ENCODE data around the gene ANLN. TPM values are rescaled to one million over a fixed set of nuclear protein-coding genes. Genes with fewer than 3 reads are reported as not detected.
"Not testable (repeated sequence)": the region's sequence is repeated elsewhere in the genome, so short reads cannot be mapped to it uniquely, and the experiment has no call there.

The ANLN gene
- total and polyA plus RNA-seq, 2 donors: 3.1 to 28.8 TPM

GRCh38 chr7:36478745-36479144 lies 89.1 kb downstream of the ANLN start:
- no peaks in the 10 kb centered on the region for H3K27me3 ChIP-seq (ENCODE audit: control insufficient read depth in 2 of 2, insufficient read depth in 1 of 2, low read length in 1 of 2)
- no peaks in the 10 kb centered on the region for H3K9me3 ChIP-seq (ENCODE audit: control insufficient read depth in 2 of 2, insufficient read depth in 1 of 2, low read length in 1 of 2)
- H3K27ac ChIP-seq (ENCODE audit: low read depth in 1 of 2, low read length in 1 of 2): no peak overlapping the region
- no peaks in the 10 kb centered on the region for H3K36me3 ChIP-seq (ENCODE audit: control insufficient read depth in 2 of 2, insufficient read depth in 2 of 2, low read length in 1 of 2)
- H3K4me3 ChIP-seq (ENCODE audit: low read length in 2 of 2): no peak overlapping the region
- no peaks in the 10 kb centered on the region for H3K4me1 ChIP-seq (ENCODE audit: control insufficient read depth in 2 of 2, insufficient read depth in 2 of 2, low read length in 2 of 2)
- DNase-seq (ENCODE audit: low read depth in 6 of 9, low spot score in 9 of 9): no peak
- WGBS: 96% methylated on average over 2 of the region's 2 CpGs

- DNase-seq (ENCODE audit: low read depth in 6 of 9, low spot score in 9 of 9); H3K27me3 ChIP-seq (ENCODE audit: control insufficient read depth in 2 of 2, insufficient read depth in 1 of 2, low read length in 1 of 2); H3K4me1 ChIP-seq (ENCODE audit: control insufficient read depth in 2 of 2, insufficient read depth in 2 of 2, low read length in 2 of 2); H3K9me3 ChIP-seq (ENCODE audit: control insufficient read depth in 2 of 2, insufficient read depth in 1 of 2, low read length in 1 of 2); H3K36me3 ChIP-seq (ENCODE audit: control insufficient read depth in 2 of 2, insufficient read depth in 2 of 2, low read length in 1 of 2); H3K27ac ChIP-seq (ENCODE audit: low read depth in 1 of 2, low read length in 1 of 2); H3K4me3 ChIP-seq (ENCODE audit: low read length in 2 of 2): not testable (repeated sequence)
- 96% methylated on average over 4 of the region's 4 CpGs for WGBS
Measured at GRCh38 chr7:36483853-36484252, 94.2 kb downstream of the ANLN start.

GRCh38 chr7:36484265-36484664 lies 94.6 kb downstream of the ANLN start:
- no peaks in the 10 kb centered on the region for H3K36me3 ChIP-seq (ENCODE audit: control insufficient read depth in 2 of 2, insufficient read depth in 2 of 2, low read length in 1 of 2)
- H3K9me3 ChIP-seq (ENCODE audit: control insufficient read depth in 2 of 2, insufficient read depth in 1 of 2, low read length in 1 of 2): no peaks in the 10 kb centered on the region
- H3K4me3 ChIP-seq (ENCODE audit: low read length in 2 of 2): no peak overlapping the region
- 93% methylated on average over 8 of the region's 8 CpGs for WGBS
- H3K27me3 ChIP-seq (ENCODE audit: control insufficient read depth in 2 of 2, insufficient read depth in 1 of 2, low read length in 1 of 2): no peaks in the 10 kb centered on the region
- H3K27ac ChIP-seq (ENCODE audit: low read depth in 1 of 2, low read length in 1 of 2): no peak overlapping the region
- no peaks in the 10 kb centered on the region for H3K4me1 ChIP-seq (ENCODE audit: control insufficient read depth in 2 of 2, insufficient read depth in 2 of 2, low read length in 2 of 2)
- no peak for DNase-seq (ENCODE audit: low read depth in 6 of 9, low spot score in 9 of 9)

- Histone ChIP-seq H3K36me3 (ENCODE audit: control insufficient read depth in 2 of 2, insufficient read depth in 2 of 2, low read length in 1 of 2) (no peaks in the 10 kb centered on the region), H3K27me3 (ENCODE audit: control insufficient read depth in 2 of 2, insufficient read depth in 1 of 2, low read length in 1 of 2) (no peaks in the 10 kb centered on the region), H3K9me3 (ENCODE audit: control insufficient read depth in 2 of 2, insufficient read depth in 1 of 2, low read length in 1 of 2) (no peaks in the 10 kb centered on the region), H3K4me3 (ENCODE audit: low read length in 2 of 2) (no peak overlapping the region), H3K27ac (ENCODE audit: low read depth in 1 of 2, low read length in 1 of 2) (no peak overlapping the region), H3K4me1 (ENCODE audit: control insufficient read depth in 2 of 2, insufficient read depth in 2 of 2, low read length in 2 of 2) (no peaks in the 10 kb centered on the region)
- DNase-seq (ENCODE audit: low read depth in 6 of 9, low spot score in 9 of 9): no peak
- 95% methylated on average over 4 of the region's 4 CpGs for WGBS
Measured at GRCh38 chr7:36486336-36486735, 96.7 kb downstream of the ANLN start.

- H3K9me3 ChIP-seq (ENCODE audit: control insufficient read depth in 2 of 2, insufficient read depth in 1 of 2, low read length in 1 of 2): no peaks in the 10 kb centered on the region
- no peak overlapping the region for H3K4me3 ChIP-seq (ENCODE audit: low read length in 2 of 2)
- no peaks in the 10 kb centered on the region for H3K36me3 ChIP-seq (ENCODE audit: control insufficient read depth in 2 of 2, insufficient read depth in 2 of 2, low read length in 1 of 2)
- peak; percentile 18 to 73 (median 34) for DNase-seq (ENCODE audit: low read depth in 6 of 9, low spot score in 9 of 9)
- no peak overlapping the region for H3K27ac ChIP-seq (ENCODE audit: low read depth in 1 of 2, low read length in 1 of 2)
- no peaks in the 10 kb centered on the region for H3K27me3 ChIP-seq (ENCODE audit: control insufficient read depth in 2 of 2, insufficient read depth in 1 of 2, low read length in 1 of 2)
- WGBS: 43% methylated on average over 4 of the region's 4 CpGs
- H3K4me1 ChIP-seq (ENCODE audit: control insufficient read depth in 2 of 2, insufficient read depth in 2 of 2, low read length in 2 of 2): no peaks in the 10 kb centered on the region
Measured at GRCh38 chr7:36487756-36488336, 98.2 kb downstream of the ANLN start.

GRCh38 chr7:36488672-36489071 lies 99.0 kb downstream of the ANLN start:
- not testable (repeated sequence) for H3K4me3 ChIP-seq (ENCODE audit: low read length in 2 of 2); H3K27ac ChIP-seq (ENCODE audit: low read depth in 1 of 2, low read length in 1 of 2); H3K36me3 ChIP-seq (ENCODE audit: control insufficient read depth in 2 of 2, insufficient read depth in 2 of 2, low read length in 1 of 2); H3K27me3 ChIP-seq (ENCODE audit: control insufficient read depth in 2 of 2, insufficient read depth in 1 of 2, low read length in 1 of 2); H3K4me1 ChIP-seq (ENCODE audit: control insufficient read depth in 2 of 2, insufficient read depth in 2 of 2, low read length in 2 of 2); H3K9me3 ChIP-seq (ENCODE audit: control insufficient read depth in 2 of 2, insufficient read depth in 1 of 2, low read length in 1 of 2); DNase-seq (ENCODE audit: low read depth in 6 of 9, low spot score in 9 of 9)
- 93% methylated on average over 5 of the region's 5 CpGs for WGBS

- Histone ChIP-seq H3K9me3 (ENCODE audit: control insufficient read depth in 2 of 2, insufficient read depth in 1 of 2, low read length in 1 of 2) (no peaks in the 10 kb centered on the region), H3K4me3 (ENCODE audit: low read length in 2 of 2) (no peak overlapping the region), H3K36me3 (ENCODE audit: control insufficient read depth in 2 of 2, insufficient read depth in 2 of 2, low read length in 1 of 2) (no peaks in the 10 kb centered on the region), H3K27me3 (ENCODE audit: control insufficient read depth in 2 of 2, insufficient read depth in 1 of 2, low read length in 1 of 2) (no peaks in the 10 kb centered on the region), H3K27ac (ENCODE audit: low read depth in 1 of 2, low read length in 1 of 2) (no peak overlapping the region), H3K4me1 (ENCODE audit: control insufficient read depth in 2 of 2, insufficient read depth in 2 of 2, low read length in 2 of 2) (no peaks in the 10 kb centered on the region)
- no peak for DNase-seq (ENCODE audit: low read depth in 6 of 9, low spot score in 9 of 9)
- 94% methylated on average over 3 of the region's 3 CpGs for WGBS
Measured at GRCh38 chr7:36490419-36490830, 100.8 kb downstream of the ANLN start.

GRCh38 chr7:36491317-36491716 lies 101.7 kb downstream of the ANLN start:
- Histone ChIP-seq H3K4me1 (ENCODE audit: control insufficient read depth in 2 of 2, insufficient read depth in 2 of 2, low read length in 2 of 2) (no peaks in the 10 kb centered on the region), H3K27me3 (ENCODE audit: control insufficient read depth in 2 of 2, insufficient read depth in 1 of 2, low read length in 1 of 2) (no peaks in the 10 kb centered on the region), H3K9me3 (ENCODE audit: control insufficient read depth in 2 of 2, insufficient read depth in 1 of 2, low read length in 1 of 2) (no peaks in the 10 kb centered on the region), H3K4me3 (ENCODE audit: low read length in 2 of 2) (no peak overlapping the region), H3K27ac (ENCODE audit: low read depth in 1 of 2, low read length in 1 of 2) (no peak overlapping the region), H3K36me3 (ENCODE audit: control insufficient read depth in 2 of 2, insufficient read depth in 2 of 2, low read length in 1 of 2) (no peaks in the 10 kb centered on the region)
- 97% methylated on average over 3 of the region's 3 CpGs for WGBS
- no peak for DNase-seq (ENCODE audit: low read depth in 6 of 9, low spot score in 9 of 9)

- Histone ChIP-seq H3K27ac (ENCODE audit: low read depth in 1 of 2, low read length in 1 of 2) (no peak overlapping the region), H3K4me3 (ENCODE audit: low read length in 2 of 2) (no peak overlapping the region), H3K9me3 (ENCODE audit: control insufficient read depth in 2 of 2, insufficient read depth in 1 of 2, low read length in 1 of 2) (no peaks in the 10 kb centered on the region), H3K36me3 (ENCODE audit: control insufficient read depth in 2 of 2, insufficient read depth in 2 of 2, low read length in 1 of 2) (no peaks in the 10 kb centered on the region), H3K27me3 (ENCODE audit: control insufficient read depth in 2 of 2, insufficient read depth in 1 of 2, low read length in 1 of 2) (no peaks in the 10 kb centered on the region), H3K4me1 (ENCODE audit: control insufficient read depth in 2 of 2, insufficient read depth in 2 of 2, low read length in 2 of 2) (no peaks in the 10 kb centered on the region)
- WGBS: 97% methylated on average over 6 of the region's 6 CpGs
- no peak for DNase-seq (ENCODE audit: low read depth in 6 of 9, low spot score in 9 of 9)
Measured at GRCh38 chr7:36496576-36496975, 106.9 kb downstream of the ANLN start.

- not testable (repeated sequence) for H3K27ac ChIP-seq (ENCODE audit: low read depth in 1 of 2, low read length in 1 of 2); H3K9me3 ChIP-seq (ENCODE audit: control insufficient read depth in 2 of 2, insufficient read depth in 1 of 2, low read length in 1 of 2); DNase-seq (ENCODE audit: low read depth in 6 of 9, low spot score in 9 of 9); H3K4me1 ChIP-seq (ENCODE audit: control insufficient read depth in 2 of 2, insufficient read depth in 2 of 2, low read length in 2 of 2); H3K27me3 ChIP-seq (ENCODE audit: control insufficient read depth in 2 of 2, insufficient read depth in 1 of 2, low read length in 1 of 2); H3K36me3 ChIP-seq (ENCODE audit: control insufficient read depth in 2 of 2, insufficient read depth in 2 of 2, low read length in 1 of 2); H3K4me3 ChIP-seq (ENCODE audit: low read length in 2 of 2)
- 96% methylated on average over 6 of the region's 6 CpGs for WGBS
Measured at GRCh38 chr7:36497176-36497575, 107.5 kb downstream of the ANLN start.
